ENCODE data around the gene PRKAG1.

The PRKAG1 gene

DNA sequence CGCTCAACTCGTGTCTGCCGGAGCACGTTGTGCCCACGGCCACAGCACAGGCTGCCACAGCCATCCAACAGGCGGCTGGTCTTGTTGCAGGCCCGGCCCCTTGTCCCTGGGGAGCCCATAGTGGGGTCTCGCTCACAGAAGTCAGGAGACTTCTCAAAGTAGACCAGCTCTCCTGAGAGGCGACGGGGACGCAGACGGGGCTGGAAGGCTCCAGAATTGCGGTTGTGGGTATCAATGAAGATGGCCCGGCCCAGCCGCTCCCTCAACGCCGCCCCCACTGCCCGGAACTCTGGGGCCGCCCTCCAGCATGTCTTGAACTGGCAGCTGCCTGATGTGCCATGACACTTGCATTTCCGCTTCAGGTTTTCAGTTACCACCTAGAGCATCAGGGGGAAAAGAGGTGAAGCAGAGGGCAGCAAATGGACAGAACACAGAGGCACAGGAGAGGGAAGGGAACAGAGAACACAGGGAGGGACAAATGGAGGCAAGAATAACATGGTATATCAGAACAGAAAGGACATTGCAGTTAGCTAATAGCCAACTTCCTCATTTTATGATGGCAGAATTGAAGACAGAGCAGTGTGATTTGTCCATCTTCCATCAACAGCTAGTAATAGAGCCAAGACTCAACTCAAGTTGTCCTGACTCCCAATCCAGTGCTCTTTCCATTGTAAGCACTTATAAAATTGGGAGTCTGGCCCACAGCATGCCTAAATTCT lies 52.2 kb downstream of the PRKAG1 start:
- POLR2A ChIA-PET, result interaction anchor here (0.9 kb wide), 1 partner anchor 22 kb away, joined by 3 read pairs; no protein-coding TSS in a partner anchor
- CTCF ChIA-PET, result interaction anchor here (0.7 to 40.7 kb wide), 6 partner anchors 8 to 113 kb away, joined by 3 to 1340 read pairs (median 6); partner anchors contain the start of genes ARF3, DDN and WNT1
- TF ChIP-seq, protein P1, sequence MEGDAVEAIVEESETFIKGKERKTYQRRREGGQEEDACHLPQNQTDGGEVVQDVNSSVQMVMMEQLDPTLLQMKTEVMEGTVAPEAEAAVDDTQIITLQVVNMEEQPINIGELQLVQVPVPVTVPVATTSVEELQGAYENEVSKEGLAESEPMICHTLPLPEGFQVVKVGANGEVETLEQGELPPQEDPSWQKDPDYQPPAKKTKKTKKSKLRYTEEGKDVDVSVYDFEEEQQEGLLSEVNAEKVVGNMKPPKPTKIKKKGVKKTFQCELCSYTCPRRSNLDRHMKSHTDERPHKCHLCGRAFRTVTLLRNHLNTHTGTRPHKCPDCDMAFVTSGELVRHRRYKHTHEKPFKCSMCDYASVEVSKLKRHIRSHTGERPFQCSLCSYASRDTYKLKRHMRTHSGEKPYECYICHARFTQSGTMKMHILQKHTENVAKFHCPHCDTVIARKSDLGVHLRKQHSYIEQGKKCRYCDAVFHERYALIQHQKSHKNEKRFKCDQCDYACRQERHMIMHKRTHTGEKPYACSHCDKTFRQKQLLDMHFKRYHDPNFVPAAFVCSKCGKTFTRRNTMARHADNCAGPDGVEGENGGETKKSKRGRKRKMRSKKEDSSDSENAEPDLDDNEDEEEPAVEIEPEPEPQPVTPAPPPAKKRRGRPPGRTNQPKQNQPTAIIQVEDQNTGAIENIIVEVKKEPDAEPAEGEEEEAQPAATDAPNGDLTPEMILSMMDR (IDR thresholded peaks at IDR 0.05; ENCODE audit: insufficient read depth, low read length, missing control alignments), result no peak
- no peak overlapping the region for H3K4me3 ChIP-seq (ENCODE audit: low read depth, low read length)
- no peak for DNase-seq (ENCODE audit: low read depth, low spot score)

DNA sequence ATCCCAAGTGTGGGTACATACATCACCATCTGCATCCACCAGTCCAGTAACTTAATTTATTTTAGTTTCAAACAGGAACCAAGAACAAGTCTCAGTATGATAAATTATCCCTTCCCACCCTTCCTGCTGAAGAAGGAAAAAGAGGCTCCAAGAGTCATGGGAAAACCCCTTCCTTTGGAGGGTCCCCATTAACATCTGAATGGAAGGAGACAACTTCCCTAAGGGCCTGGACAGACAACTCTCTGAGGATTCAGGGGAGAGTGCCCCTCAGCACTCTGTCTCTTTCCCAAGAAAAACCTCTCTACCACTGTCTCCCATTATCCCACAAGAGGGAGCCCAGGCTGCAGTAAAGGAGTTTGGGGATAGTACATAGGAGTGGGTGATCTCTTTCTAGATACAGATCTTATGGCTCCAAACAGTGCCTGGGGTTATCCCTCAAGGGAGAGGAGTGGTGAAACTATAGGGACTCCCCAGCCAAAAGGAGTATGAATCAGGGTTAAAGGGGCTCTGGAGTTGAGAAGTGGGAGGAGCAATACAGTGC lies 53.2 kb downstream of the PRKAG1 start:
- H3K4me3 ChIP-seq (ENCODE audit: low read depth, low read length), result no peak overlapping the region
- ChIA-PET CTCF (interaction anchor here (0.7 to 40.7 kb wide), 3 partner anchors 28 to 112 kb away, joined by 3 to 1340 read pairs (median 4); partner anchors contain the start of genes DDN and WNT1), POLR2A (no interaction called here)
- no peak for DNase-seq (ENCODE audit: low read depth, low spot score)
- TF ChIP-seq, protein P1 (IDR thresholded peaks at IDR 0.05; ENCODE audit: insufficient read depth, low read length, missing control alignments), result peak; percentile 60

DNA sequence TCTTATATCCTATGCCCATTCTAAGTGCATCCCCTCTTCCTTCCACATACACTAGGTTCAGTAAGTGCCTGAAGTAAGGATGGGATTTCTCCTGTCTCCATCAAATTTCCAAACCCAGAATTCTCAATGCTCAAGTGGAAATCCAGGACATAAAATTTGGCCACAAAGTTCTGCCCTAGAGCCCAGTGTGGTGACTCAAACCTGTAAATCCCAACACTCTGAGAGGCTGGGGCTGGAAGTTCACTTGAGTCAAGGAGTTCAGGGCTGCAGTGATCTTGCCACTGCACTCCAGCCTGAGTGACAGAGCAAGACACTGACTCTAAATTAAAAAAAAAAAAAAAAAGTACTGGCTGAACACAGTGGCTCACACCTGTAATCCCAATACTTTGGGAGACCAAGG lies 56.8 kb downstream of the PRKAG1 start:
- H3K4me3 ChIP-seq (ENCODE audit: low read depth, low read length), result no peak overlapping the region
- CTCF ChIA-PET, result interaction anchor here (0.9 to 40.7 kb wide), 6 partner anchors 8 to 109 kb away, joined by 3 to 1340 read pairs (median 4); partner anchors contain the start of genes DDN and WNT1
- POLR2A ChIA-PET, result no interaction called here
- no peak for DNase-seq (ENCODE audit: low read depth, low spot score)
- TF ChIP-seq, protein P1 (IDR thresholded peaks at IDR 0.05; ENCODE audit: insufficient read depth, low read length, missing control alignments), result no peak

DNA sequence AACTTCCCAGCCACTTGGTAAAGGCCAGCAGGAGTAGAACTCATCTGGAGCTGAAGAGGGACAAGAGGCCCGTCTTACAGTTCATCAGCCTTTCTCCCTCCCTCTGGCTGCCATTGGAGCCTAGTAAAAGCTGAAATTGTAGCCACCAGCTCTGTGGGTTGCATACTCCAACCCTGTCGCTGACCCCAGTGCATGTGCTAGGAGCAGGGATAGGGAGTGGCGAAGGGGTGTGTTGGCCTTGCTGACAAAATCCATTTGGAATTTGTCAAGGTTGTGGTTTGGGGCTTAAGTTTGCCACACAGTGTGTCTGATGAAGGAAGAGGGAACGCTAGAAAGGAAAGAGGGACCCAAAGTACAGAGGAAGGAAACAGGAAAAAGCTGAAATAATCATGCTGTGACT lies 57.2 kb downstream of the PRKAG1 start:
- DNase-seq (ENCODE audit: low read depth, low spot score), result no peak
- ChIA-PET POLR2A (no interaction called here), CTCF (interaction anchor here (0.9 to 40.7 kb wide), 5 partner anchors 9 to 108 kb away, joined by 3 to 1340 read pairs (median 4); partner anchors contain the start of genes DDN, WNT1 and WNT10B)
- TF ChIP-seq, protein P1 (IDR thresholded peaks at IDR 0.05; ENCODE audit: insufficient read depth, low read length, missing control alignments), result no peak
- no peak overlapping the region for H3K4me3 ChIP-seq (ENCODE audit: low read depth, low read length)

DNA sequence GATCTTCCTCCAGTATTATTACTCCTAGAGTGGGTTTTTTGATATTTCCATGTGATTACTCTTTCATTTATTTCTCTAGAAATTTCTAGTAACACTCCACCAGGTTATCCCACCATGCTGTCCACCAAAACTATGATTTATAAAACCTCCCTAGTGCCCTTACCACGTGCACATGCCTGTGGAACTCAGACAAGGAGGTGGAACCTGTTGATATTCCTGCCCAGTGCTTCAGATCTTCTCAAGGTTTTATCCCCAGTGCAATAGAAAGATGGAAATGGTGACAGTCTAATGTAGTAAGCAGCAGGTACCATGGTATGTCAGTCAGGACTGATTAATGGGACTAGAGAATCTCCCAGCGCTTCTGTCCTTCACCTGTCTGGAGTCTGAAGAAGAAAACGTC lies 57.7 kb downstream of the PRKAG1 start:
- no peak for DNase-seq (ENCODE audit: low read depth, low spot score)
- ChIA-PET POLR2A (no interaction called here), CTCF (interaction anchor here (1.5 to 40.7 kb wide), 3 partner anchors 11 to 58 kb away, joined by 4 to 1340 read pairs (median 41); partner anchors contain the start of genes DDN, WNT1 and WNT10B)
- TF ChIP-seq, protein P1 (IDR thresholded peaks at IDR 0.05; ENCODE audit: insufficient read depth, low read length, missing control alignments), result no peak
- H3K4me3 ChIP-seq (ENCODE audit: low read depth, low read length), result no peak overlapping the region

DNA sequence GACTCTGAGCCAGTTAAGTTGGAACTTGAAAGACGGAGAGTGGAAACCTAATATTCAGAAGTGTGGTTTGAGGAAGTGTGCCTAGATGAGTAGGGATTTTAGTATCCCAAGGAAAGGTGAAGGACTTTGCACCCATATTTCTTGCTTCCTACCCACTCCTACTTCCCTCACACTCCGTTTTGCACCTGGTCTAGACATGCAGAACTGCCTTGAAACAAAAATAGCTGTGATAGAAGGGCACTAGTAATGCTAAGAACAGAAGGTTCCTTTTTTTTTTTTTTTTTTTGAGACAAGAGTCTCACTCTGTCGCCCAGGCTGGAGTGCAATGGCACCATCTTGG lies 60.6 kb downstream of the PRKAG1 start:
- TF ChIP-seq, protein P1 (IDR thresholded peaks at IDR 0.05; ENCODE audit: insufficient read depth, low read length, missing control alignments), result no peak
- ChIA-PET POLR2A (interaction anchor here (0.5 to 1.8 kb wide), 4 partner anchors 12 to 309 kb away, joined by 3 to 10 read pairs (median 4); partner anchors contain the start of gene TUBA1B), CTCF (interaction anchor here (1.0 to 40.7 kb wide), 11 partner anchors 9 to 109 kb away, joined by 3 to 1340 read pairs (median 6); partner anchors contain the start of genes DDN, FKBP11, WNT1 and WNT10B)
- peak overlapping the region; percentile 99 for H3K4me3 ChIP-seq (ENCODE audit: low read depth, low read length)
- no peak for DNase-seq (ENCODE audit: low read depth, low spot score)

All from AG04449 (cell line).